ENCODE measurements around the gene BAIAP2L2.

The BAIAP2L2 gene

DNA sequence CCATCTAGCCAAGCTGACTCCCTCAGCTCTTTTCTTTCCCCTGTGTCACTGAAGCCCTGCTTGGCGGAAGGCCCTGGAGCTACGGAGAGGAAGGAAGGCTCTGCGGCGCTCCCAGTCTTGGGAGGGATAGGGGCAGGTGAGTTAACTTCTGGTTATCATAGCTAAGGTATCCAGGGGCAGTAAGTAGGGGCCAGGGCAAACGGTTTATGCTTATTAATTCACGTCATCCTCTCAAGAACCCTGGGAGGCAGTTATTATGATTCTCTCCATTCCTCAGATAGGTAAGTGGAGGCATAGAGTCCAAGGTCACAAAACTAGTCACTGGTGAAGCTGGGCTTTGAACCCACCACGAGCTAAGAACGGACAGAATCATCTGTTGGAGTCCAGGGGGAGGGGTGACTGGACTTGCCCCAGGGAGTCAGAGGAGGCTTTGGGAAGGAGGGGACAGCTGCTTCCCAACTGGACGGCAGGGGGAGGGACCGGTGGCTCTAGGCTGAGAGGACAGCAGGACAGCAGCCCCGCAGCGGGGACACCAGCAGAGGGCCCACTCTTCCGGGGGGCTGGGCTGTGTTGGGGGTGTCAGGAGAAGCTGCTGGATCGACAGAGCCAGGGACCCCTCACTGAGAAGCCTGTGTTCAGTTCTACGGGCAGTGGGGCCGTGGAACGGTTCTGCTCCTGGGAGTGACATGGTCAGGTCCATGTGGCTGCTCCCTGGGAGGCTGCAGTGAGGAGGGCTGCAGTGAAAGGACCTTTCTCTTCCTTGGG, 3.5 kb downstream of the BAIAP2L2 start:
- FAIRE-seq = no peak

DNA sequence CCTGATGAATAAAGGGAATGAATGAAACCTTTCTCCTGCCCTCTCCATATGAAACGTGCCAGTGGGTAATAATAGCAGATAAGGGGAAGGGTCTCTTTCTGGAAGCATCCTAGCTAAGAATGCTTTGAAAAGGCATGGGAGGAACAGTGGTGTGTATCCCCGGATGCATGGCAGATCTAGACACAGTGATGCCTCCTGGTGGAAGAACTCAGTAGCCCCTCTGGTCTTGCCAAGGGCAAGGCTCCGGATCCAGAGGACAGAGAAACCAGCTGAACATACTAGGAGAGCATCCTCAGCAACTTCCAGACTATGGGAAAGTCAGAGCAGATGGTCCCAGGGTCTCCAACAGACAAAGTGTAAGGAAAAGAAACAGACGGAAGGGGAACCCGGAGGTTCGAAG, 6.4 kb downstream of the BAIAP2L2 start:
- no peak for FAIRE-seq

DNA sequence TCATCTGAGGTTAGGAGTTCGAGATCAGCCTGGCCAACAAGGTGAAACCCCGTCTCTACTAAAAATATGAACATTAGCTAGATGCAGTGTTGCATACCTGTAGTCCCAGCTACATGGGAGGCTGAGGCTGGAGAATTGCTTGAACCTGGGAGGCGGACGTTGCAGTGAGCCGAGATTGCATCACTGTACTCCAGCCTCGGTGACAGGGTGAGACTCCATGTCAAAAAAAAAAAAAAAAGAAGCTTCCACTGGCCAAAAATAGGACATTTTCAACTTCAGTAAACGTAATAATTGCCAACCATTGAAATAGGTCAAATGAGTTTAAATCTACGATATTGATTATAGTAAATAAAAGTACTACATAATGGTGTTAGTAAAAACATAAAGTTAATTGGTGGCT, 6.8 kb downstream of the BAIAP2L2 start:
- FAIRE-seq = no peak

DNA sequence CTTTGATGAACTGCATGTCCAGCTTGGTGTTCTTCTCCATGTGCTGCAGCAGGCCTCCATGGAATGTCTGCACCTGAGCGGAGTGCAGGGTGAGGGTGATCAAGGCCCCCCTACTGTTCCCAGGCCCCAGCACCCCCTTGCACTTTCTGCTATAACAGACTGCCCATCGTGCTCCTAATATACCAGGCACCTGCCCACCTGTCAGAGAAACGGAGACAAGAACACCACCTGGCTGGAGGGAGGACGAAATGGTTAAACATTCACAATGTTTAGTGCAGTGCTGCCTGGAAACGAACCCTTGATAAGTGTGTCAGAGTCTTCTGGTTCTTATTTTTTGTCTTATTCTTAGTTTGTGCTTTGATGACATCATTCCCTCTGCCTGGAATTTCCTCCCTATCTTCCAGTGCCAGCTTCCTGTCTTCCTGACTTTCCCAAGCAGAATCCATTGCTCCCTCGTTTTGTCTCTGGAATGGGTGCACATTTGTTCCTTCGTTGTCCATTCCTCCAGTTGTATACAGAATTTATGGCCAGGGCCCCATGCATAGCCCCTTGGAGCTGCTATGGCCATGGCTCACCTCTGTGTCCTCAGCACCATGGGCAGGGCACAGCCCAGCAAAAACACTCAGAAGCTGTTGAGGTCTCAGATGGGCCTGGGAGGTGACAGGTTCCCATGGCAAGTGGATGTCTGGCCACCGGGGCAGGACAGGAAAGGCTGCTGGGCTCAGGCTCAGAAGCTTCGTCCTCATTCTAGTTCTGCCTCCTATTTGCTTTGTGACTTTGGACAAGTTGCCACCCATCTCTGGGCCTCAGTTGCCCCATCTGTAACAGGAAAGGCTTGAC, 11.9 kb downstream of the BAIAP2L2 start:
- no peak for FAIRE-seq

DNA sequence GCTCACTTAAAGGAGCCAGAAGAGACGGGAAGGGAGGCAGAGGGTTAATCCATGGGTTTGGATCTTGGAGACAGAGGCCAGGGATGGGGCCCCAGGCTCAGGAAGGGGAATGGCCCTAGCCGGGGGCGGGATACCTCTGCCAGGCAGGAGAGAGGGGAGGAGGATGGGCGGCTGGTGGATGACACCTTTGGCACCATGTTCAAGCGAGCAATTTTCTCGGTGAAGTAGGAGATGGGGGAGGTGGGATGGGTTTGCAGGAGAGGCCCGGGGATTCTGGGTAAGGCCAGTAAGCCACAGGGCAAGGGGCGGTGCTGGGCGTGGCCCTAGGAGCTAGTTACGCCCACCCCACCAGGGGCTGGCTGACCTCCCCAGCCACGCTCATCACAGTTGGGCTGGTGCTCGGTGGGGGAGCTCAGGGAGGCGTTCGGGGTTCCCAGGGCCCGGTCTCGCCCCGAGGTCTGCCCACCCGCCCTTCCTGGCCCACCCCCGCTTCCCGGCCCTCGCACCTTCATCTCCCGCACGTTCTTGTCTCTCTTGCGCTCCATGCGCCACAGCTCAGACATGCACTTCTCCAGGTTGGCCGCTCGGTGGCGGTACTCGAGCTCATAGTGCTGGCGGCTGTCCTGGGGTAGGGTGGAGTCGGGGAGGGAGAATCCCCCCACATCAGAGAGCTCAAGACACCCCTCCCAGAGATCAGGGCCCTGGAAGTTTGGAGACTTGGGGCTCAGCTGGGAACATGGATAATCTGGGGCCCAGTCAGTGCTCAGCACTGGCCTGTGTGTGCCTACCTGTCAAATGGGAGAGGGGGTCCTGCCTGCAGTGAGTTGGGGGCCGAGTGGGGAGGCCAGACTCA, 12.7 kb downstream of the BAIAP2L2 start:
- FAIRE-seq = no peak

DNA sequence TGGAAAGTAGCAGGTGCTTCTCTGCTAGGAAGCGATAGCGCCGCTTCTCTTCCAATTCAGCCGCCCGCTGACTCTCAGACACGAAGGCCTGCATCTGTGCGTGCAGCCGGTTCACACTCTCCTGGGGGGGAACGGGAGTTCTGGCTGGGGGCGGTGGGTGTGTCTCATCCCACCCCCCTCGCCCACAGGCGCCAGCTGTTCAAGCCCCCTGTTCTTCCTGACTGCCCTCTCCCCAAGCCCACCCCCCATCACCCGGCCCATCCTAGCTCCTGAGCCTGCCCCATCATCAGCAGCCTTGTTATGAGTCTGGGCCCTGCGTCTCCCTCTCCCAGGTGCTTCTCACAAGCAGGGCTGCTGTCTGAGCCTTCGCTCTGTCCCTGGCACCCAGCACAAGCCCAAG, 13.4 kb downstream of the BAIAP2L2 start:
- no peak for FAIRE-seq

DNA sequence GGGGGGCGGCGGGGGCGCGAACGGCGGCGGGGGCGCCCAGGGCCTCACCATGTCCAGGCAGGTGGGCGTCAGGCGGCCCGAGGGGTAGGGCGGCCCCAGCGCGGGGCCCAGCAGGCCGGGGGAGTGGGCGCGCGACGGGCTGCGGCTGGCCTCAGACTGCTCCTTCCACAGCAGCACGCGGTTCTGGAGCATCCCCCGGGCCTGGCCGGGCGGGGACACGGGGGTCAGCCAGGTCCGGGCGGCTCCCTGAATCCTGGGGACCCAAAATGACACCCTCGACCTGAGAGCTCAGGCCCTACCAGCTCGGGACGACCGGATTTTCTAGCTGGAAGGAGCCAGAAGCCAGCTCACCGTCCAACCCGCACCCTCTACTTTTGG, 21.0 kb downstream of the BAIAP2L2 start:
- no peak for FAIRE-seq

DNA sequence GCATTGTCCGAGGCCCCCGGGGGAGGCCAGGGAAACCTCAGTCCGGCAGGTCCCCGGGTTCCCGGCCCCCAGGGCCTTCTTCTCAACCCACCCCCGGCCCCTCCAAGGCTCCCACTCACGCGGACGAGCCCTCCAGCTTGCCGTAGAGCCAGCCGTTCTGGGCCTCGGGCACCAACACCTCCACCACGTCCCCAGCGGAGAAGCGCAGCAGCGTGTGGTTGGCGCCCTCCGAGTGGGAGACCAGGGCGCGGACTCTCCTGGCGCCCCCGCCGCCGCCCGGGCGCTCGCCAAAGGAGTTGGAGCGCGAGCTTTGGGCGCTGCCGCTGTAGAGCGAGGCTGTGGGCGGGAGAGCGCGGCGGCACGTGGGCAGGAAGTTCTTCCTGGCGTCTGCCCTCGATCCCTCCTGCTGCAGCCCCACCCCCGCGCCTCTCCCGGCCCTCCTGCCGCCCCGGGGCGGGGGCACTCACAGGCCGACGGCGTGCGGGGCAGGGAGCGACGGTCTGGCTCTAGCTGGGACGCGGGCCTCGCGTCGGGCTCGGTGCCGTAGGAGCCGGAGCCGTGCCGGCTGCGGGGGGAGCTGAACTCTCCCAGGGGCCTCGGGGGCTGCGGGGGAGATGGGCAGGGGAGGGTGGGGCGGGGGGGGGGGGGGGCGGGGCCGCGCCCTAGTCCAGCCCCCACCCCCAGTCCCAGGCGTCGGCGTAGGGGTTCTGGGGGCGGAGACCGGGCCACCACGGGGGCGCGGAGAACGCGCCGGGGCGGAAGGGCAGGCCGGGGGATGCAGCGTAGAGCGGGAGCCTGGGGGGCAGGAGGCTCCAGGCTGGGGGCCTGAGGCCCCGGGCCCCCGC, 21.6 kb downstream of the BAIAP2L2 start:
- no peak for FAIRE-seq

DNA sequence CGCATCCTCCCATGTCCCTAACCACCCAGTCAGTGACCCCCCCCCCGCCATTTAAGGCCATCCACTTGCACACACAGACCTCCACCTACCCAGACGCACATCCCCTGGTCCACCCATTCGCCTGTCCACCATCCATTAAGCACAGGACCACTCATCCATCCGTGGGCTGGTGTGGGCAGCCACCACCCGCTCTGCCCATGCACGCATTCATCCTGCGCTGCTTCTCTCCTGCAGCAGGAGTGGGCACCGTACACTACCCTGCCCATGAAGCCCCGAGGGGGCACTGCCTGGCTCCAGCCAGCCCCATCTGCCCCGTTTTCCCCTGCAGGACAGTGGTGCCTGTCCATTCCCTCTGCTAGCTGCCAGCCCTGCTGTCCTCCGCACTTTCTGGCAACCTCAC, 22.6 kb downstream of the BAIAP2L2 start:
- no peak for FAIRE-seq

DNA sequence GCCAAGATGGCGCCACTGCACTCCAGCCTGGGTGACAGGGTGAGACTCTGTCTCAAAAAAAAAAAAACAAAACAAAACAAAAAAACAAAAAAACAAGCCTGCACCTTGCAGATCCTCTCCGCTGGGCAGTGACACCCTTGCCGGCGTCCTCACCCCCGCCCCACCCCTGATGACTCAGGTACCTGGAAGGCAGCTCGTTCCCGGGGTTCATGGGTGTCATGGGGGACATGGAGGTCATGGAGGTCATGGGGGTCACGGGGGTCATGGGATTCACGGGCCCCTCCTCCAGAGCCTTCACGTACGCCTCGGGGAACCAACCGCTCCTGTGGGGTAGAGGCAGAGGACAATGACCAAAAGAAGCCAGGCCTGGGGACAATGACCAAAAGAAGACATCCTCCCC, 23.5 kb downstream of the BAIAP2L2 start:
- no peak for FAIRE-seq

DNA sequence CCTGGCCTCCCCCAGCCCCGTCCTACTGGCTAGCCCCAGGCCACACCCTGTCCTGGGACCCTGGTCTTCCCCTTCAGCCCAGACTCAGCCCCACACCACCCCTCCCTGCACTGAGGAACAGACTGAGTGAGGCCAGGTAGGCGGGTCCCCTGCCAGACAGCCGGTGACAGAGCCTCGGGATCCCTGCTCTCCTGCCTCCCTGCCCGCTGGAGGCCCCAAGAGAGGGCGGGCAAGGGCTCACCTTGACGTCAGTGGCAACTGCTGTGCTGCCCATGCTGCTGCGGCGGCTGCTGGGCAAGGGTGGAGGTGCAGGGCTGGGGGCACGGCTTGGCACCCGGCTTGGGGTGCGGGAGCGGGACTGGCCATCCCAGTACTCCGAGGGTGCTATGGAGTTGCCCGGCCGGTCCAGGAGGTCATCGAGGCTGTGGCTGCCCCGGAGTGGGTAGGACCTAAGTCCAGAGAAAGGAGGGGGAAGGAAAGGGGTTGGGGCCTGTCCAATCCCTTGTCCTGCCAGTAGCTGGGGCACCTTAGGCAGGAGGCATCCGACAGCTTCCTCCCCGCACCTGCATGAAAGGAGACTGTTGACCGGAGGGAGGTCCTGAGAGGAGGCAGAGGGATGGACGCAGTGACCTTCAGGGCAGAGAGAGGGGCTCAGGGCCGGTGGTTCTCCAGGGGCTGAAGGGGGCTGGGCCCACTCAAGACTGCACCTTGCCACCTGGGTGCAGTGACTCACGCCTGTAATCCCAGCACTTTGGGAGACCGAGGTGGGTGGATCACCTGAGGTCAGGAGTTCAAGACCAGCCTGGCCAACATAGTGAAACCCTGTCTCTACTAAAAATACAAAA, 24.3 kb downstream of the BAIAP2L2 start:
- FAIRE-seq = no peak

DNA sequence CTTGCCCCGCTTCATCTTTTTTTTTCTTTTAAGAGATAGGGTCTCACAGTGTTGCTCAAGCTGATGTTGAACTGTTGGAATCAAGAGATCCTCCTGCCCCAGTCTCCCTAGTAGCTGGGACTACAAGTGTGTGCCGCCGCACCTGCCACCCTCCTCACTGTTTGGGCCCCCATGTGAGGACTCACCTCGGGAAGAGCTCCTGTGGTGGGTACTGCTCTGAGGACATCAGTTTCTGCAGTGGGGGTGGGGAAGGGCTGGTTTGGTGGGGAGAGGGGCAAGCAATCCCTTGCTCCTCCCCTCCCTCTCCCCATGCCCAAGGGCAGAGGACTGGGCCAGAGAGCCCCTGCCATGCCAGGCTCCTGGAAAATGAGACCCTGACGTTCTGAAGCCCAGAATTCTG, 25.0 kb downstream of the BAIAP2L2 start:
- FAIRE-seq = no peak

DNA sequence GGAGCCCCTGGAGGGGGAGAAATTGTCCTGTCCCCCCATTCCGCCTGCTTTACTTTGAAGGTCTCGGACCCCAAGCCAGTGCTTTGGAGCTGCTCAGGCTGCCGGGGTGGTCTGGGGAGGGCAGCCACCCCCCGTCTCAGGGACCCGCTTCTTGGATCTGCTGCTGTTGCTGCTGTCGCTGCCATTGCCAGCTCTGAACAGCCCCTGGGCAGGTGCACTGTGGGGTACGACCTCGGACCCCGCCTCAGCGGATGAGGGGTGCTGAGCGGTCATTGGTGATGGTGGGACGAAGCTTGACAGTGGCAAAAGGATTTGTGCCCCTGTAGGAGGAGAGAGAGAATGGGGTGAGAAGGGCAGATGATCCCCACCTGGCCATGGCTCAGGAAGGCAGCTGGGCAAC, 25.4 kb downstream of the BAIAP2L2 start:
- FAIRE-seq = no peak

DNA sequence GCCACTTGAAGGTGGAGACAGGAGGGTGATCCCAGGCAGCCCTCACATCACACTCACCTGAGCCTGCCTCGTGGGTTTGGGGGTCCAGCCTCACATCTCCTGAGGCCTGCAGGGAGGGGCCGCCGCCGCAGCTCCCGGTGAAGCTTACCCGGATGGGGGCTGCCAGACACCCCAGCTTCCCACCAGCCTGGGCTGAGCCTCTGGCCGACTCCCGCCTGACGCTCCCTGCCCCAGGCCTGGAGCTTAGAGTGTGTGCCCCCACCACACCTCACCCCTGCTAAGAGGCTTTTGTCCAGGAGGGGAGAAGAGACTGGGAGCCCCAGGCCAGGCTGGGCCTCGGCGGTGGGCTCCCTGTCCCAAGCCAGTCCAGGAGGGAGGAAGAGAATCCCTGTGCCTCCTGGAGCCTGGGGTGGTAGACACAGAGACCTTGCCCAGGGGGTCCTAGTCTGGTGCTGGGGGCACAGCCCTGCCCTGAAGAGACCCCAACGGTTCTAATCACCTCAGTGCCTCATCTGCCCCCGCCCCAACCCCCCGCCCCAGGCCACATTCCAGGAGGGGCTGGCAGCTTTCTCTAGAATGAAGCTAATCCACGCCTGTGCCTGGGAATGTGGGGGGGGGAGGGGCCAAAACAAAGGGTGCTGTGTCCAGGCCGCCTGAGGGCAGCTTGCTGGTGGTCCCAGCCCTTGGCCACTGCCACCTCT, 26.4 kb downstream of the BAIAP2L2 start, which contains the start of gene SLC16A8:
Gene SLC16A8 (minus strand): TSS at position 254 of the 701 bp plus-strand sequence. CDS start 1,311 bp downstream, outside the sequence.
- FAIRE-seq = no peak

DNA sequence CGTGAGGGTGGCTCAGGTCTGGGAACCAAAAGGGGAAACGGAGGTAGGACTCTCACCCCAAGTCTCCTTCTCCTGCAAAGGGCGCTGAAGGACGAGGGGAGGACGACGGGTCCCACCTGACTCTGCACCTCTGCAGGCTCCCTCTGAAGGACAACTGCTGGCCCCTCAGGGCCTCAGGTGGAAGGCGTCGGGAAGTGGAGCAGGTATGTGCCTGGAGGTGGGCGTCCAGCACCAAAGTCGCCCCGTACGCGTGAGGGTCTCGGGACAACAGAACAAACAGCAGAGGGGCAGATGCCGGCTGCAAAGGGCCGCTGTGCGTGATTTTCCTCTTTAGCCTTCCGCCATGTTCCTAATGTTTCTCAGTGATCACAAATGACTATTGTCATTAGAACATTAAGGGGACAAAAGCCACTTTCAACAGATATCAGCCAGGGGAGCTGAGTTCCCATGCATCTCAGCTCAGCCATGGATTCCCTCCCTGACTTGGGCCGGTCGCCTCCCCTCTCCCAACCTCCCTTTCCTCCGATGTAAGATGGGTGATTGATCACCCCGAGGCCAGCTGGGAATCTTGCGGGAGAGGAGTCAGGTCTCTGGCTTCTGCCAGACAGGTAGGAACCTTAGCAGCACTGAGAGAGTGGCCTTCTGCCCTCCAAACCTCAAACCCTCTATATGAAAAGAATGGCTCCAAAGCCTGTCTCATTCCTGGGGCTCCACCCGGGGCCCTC, 27.3 kb downstream of the BAIAP2L2 start:
- no peak for FAIRE-seq

DNA sequence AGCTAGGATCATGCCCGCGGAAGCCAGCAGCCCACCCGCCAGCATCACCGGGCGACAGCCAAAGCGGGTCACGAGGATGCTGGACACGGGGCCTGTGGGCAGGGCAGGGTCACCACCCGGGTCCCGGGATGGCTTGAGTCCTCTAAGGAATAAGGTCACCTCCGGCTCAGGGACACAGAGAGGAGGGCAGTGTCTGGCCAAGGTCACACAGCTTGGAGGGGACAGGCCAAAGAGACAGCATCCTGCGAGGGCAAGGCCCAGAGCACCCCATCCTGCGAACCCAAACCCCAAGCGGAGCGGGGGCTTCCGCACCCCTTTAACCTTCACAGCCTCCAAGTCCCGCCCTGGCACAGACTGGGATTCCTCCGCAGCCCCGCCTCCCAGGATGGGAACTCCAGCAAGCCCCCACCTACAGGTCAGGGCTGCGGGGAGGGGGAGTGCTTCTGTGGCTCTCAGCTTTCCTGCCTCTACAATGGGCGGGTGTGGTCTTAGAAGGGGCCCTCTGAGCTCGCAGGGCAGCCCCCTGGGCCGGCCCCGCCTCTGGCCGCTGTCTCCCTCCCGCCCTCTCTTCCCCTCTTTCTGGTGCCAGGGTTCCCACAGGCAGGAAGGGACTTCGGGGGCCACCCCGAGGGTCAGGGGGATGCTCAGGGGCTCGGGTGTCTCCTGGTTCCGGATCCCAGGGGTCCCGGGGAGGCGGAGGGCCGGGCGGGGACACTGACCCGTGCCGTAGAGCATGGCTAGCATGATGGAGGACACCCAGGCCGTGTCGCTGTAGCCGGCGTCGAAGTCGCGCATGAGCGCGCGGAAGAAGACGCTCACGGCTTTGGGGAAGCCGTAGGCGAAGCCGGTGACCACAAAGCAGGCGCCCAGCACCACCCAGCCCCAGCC, 28.3 kb downstream of the BAIAP2L2 start:
- no peak for FAIRE-seq

DNA sequence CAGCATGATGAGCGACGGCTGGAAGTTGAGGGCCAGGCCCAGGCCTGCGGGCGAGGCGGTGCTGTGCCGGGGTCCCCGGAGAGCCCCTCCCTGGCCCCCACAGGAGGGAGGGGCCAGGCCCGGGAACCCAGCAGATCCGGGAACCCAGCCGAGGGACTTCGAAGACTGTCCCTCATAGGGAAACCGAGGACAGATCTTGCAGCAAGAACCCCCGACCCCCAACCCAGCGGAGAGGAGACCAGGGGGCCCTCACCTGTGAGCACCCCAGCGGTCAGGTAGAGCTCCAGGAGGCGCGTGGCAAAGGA, 28.9 kb downstream of the BAIAP2L2 start:
- FAIRE-seq = no peak

DNA sequence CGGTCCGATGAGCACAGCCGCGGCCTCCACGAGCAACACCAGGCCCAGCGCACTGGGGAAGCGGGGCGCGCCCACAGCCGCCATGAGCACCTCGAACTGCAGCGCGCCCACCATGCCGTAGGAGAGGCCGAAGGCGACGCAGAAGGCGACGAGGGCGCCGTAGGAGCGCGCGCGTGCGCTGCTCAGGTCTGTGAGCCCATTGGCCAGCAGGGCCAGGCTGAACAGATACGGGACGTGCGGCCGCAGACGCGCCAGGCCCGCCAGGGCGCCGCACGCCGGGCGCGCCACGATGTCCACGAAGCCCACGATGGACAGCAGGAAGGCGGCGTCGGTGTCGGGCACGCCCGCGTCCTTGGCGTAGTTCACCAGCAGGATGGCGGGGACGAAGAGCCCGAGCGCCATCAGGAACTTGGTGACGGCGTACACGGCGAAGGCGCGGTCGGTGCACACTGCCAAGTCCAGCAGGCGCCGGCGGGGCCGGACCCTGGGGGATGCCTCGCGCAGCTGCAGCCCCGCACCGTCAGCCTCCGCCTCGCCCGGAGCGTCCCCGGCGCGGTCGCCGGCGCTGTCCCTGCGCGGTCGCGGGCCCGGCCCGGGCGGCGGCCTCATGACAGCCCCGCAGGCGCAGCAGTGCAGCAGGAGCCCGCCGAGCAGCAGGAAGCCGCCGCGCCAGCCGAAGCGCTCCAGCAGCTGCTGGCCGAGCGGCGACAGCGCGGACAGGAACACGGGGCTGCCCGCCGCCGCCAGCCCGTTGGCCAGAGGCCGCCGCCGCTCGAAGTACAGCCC, 29.4 kb downstream of the BAIAP2L2 start:
- no peak for FAIRE-seq

Data from islet of Langerhans (tissue), 1 donor.